ENCODE data around the gene NCAM1. TPM values are rescaled to one million over a fixed set of nuclear protein-coding genes. Genes with fewer than 3 reads are reported as not detected.

NCAM1 gene
- total and polyA plus RNA-seq, 9 of the 15 experiments (the other 6 are each of a cell fraction or from before 2014, with no cell fraction given) = 0.09 to 0.23 TPM; not detected in 7

GRCh38 chr11:113269096-113269495 is 307.9 kb downstream of the NCAM1 start (continued):
- TF ChIP-seq, protein P1, sequence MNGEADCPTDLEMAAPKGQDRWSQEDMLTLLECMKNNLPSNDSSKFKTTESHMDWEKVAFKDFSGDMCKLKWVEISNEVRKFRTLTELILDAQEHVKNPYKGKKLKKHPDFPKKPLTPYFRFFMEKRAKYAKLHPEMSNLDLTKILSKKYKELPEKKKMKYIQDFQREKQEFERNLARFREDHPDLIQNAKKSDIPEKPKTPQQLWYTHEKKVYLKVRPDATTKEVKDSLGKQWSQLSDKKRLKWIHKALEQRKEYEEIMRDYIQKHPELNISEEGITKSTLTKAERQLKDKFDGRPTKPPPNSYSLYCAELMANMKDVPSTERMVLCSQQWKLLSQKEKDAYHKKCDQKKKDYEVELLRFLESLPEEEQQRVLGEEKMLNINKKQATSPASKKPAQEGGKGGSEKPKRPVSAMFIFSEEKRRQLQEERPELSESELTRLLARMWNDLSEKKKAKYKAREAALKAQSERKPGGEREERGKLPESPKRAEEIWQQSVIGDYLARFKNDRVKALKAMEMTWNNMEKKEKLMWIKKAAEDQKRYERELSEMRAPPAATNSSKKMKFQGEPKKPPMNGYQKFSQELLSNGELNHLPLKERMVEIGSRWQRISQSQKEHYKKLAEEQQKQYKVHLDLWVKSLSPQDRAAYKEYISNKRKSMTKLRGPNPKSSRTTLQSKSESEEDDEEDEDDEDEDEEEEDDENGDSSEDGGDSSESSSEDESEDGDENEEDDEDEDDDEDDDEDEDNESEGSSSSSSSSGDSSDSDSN (IDR thresholded peaks at IDR 0.05; ENCODE audit: borderline replicate concordance in 1 of 2, low read depth in 2 of 2, low read length in 2 of 2) = no peak
- TF ChIP-seq ZFP36 (IDR thresholded peaks at IDR 0.05; ENCODE audit: low read depth, low read length, partially characterized antibody) (no peak), DDX20 (tag; IDR thresholded peaks at IDR 0.05; ENCODE audit: low read depth) (no peak), TGIF2 (CRISPR knock-in tag; IDR thresholded peaks at IDR 0.05) (no peak), MXI1 (IDR thresholded peaks at IDR 0.05; ENCODE audit: low read depth, low read length) (no peak)
- TF ChIP-seq, protein P2, sequence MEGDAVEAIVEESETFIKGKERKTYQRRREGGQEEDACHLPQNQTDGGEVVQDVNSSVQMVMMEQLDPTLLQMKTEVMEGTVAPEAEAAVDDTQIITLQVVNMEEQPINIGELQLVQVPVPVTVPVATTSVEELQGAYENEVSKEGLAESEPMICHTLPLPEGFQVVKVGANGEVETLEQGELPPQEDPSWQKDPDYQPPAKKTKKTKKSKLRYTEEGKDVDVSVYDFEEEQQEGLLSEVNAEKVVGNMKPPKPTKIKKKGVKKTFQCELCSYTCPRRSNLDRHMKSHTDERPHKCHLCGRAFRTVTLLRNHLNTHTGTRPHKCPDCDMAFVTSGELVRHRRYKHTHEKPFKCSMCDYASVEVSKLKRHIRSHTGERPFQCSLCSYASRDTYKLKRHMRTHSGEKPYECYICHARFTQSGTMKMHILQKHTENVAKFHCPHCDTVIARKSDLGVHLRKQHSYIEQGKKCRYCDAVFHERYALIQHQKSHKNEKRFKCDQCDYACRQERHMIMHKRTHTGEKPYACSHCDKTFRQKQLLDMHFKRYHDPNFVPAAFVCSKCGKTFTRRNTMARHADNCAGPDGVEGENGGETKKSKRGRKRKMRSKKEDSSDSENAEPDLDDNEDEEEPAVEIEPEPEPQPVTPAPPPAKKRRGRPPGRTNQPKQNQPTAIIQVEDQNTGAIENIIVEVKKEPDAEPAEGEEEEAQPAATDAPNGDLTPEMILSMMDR (IDR thresholded peaks at IDR 0.05 in 2 of 3, conservative IDR thresholded peaks at IDR 0.05 in 1 of 3; ENCODE audit: insufficient read depth in 2 of 3, low read depth in 1 of 3, low read length in 3 of 3) = no peak
- TF ChIP-seq, protein P3, sequence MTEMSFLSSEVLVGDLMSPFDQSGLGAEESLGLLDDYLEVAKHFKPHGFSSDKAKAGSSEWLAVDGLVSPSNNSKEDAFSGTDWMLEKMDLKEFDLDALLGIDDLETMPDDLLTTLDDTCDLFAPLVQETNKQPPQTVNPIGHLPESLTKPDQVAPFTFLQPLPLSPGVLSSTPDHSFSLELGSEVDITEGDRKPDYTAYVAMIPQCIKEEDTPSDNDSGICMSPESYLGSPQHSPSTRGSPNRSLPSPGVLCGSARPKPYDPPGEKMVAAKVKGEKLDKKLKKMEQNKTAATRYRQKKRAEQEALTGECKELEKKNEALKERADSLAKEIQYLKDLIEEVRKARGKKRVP (CRISPR knock-in tag; IDR thresholded peaks at IDR 0.05) = no peak

Measured in K562 (cell line).